Activated gamma-delta T cell treated with Interleukin-2 at 50 U/mL for 16 hours (primary cell): Measurements from ENCODE around the gene MPC2.
"Not testable (repeated sequence)": the region's sequence is repeated elsewhere in the genome, so short reads cannot be mapped to it uniquely, and the experiment has no call there.

Source experiments
- DNase-seq: peaks from one replicate; pipeline ENCODE4 v3.0.0-alpha.2; 2020

The MPC2 gene

DNA sequence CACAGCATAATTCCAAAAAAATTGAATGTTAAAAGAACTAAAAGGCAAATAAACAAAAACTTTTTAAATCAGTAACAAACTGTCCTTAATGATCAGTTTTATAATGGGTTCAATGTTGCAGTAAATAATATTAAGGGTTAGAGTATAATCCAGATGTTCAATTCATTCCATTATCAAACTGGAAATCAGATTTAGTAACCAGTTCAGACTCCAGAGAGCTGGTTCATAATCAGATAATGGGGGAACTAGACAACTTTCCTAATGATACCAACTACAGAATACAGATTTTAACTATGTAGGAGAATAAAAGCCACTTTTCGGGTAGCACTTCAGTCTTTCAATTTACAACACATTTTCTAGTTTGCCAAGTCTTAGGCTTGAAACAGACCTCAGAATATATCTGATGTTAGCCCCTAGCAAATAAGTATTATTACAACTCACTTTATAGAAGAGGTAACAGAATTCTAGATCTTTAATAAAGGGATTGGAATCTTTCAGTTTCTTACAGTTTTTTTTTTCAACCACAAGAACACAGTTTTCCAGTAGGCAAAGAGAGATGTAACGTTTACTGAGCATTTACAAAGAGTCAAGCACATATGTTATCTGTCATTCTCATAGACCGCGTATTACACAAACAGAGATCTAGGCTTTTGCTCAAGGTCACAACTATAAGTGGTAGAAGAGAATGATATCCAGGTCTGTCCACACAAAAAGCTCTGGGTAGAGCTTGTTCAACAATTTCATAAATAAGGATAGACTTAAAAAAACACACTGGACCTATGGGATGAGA lies 2.3 kb downstream of the MPC2 start:
- DNase-seq = no peak

DNA sequence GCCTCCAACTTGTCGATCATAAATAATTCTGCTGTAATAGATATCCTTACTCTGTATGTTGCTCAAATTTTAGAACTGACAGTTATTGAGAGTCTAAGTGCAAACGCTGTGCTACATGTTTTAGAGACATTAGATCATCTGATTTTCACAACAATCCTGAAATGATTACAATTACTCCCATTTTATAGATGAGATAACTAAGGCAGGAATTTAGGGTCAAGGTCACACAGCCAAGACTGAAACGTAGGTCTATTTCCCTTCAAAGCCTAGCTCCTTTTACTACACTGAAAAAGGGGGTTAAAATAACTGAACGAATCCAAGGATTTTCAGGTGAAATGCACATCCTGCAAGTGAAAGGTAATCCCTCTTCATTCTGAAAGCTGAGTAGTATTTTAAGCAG lies 3.1 kb downstream of the MPC2 start:
- DNase-seq = no peak

DNA sequence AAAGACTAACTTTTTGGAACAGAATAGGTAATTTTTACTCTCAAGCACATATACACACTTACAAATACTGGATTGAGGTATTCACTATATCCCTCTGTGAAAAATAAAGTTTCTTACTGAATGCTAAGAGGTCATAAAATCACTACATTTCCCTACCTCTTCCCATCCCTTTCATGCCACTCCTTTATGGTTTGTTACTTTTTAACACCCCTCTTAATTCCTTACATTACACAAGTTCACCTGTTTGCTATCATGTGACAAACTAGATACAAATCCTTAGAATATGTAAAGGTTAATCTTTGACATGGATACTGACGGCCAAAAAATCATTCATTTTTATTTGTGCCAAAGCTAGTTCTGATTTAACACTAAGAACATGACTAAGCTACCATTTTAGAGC lies 7.1 kb downstream of the MPC2 start:
- no peak for DNase-seq

DNA sequence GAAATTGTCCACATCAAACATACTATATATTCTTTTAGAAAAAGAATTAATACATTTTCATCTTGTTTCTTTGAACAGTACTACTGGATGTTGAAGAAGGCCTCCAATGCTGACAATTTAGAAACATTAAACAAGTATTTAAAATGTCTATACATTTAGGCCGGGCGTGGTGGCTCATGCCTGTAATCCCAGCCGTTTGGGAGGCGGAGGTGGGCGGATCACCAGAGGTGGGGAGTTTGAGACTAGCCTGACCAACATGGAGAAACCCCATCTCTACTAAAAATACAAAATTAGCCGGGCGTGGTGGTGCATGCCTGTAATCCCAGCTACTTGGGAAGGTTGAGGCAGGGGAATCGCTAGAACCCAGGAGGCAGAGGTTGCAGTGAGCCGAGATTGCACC lies 8.0 kb downstream of the MPC2 start:
- not testable (repeated sequence) for DNase-seq

DNA sequence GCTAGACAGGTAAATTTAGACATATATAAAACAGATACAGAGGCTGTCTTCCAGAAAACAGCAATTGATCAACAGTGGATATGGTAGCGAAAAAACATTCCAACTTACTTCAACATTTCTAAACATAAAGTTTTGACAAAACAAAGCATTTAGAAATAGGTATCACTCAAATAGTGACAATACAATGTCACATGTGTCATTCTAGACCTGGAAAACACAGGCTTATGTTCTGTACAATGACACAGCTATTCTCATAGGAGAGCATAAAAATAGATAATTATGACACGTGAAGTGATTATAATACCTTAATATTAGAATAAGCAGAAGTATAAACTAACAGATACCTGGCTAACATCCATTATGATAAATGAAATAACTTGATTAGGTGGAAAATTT lies 8.4 kb downstream of the MPC2 start:
- DNase-seq = no peak

GRCh38 chr1:167927046-167927754 lies 9.7 kb downstream of the MPC2 start:
- no peak for DNase-seq

DNA sequence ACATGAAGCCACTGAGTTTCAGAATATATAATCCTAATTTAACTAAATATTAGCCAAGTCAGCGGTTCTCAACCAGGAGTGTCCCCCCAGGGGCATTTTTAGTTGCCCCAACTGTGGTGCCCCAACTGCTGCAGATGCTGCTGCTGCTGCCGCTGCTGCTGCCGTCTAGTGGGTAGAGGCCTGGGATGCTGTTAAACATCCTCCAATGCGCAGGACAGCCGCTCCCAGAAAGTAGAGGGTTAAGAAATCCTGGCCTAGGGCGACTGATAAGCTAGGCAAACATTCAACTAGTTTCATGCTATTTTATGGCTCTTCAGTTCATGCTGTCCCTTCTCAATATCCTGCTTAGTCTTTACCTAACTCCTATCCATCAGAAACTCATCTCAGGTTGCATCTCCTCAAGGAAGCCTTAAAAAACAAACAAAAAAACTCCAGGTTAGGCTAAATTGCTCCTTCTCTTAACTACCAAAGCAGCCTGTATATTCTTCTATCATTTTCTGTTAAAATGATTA lies 10.3 kb downstream of the MPC2 start:
- DNase-seq = no peak

DNA sequence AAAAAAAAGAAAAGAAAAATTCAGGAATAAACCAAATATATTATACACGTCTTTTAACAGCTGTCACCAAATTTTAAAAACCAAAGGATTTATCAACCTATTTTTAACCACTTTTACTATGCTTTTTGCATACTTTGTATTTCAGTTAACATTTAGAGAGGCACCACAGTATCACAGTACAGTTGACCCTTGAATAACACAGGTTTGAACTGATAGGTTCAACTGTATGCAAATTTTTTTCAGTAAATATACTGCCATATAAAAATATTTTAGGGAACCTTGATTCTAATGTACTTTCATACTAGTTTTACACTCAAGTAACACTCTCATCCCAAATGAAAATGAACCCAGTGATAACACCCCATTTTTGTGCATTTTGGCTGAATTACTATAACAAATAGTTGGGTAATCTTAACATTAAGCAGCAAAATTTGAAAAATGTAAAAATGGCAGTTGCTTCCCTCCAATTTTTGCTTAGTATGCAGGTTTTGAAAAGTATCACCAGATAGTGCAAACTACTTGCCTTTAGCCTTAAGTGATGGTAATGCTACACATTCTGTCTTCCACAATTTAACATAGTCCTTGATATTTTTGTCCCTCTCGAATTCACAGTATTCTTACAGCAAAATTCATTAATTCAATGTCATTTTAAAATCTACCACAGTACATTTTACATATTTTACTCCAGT lies 12.2 kb downstream of the MPC2 start:
- DNase-seq = no peak

DNA sequence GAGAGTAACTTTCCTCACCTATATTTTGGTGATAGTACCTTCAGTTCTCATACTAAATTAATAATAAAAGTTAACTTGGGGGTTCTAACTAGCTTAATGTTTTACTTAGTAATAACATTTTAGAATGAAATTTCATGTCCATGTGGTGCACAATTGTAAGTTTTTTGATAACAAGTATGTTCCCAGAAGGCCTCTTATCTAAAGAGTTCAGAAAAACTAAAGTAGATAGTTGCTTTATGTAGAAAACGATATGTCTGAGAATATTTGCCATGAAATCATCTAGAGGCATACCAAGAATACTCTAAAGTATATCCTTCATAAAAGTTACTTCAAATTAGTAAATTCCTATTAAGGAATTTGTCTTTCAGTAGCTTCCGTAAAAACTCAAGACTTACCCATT lies 12.8 kb downstream of the MPC2 start:
- no peak for DNase-seq

DNA sequence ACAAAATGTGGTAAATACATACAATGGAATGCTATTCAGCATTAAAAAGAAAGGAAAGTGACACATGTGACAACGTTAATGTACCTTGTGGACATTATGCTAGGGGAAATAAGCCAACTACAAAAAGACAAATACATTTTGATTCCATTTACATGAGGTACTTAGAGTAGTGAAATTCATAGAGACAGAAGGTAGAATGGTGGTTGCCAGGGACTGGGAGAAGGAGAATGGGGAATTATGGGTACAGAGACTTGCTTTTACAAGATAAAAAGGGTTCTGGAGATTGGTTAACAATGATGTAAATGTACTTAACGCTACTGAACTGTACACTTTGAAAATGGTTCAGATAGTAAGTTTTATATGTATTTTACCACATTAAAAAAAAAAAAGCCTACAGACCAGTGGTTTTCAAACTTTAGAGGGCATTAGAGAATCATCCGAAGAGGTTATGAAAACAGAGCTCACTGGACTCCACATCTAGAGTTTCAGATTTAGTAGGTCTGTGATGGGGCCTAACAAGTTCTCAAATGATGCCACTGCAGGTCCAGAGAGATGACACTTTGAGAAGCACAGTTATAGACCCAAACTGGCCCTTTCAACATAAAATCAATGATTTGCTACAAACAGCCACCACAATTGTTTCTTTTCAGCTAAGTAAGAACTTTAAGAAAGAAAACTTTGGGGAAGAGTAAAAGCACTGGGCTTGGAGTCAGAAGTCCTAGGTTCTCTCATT lies 13.4 kb downstream of the MPC2 start:
- no peak for DNase-seq

- DNase-seq = no peak
Observed at GRCh38 chr1:167922611-167923074, 14.2 kb downstream of the MPC2 start.

- no peak for DNase-seq
Observed at GRCh38 chr1:167922023-167922422, 14.8 kb downstream of the MPC2 start.

DNA sequence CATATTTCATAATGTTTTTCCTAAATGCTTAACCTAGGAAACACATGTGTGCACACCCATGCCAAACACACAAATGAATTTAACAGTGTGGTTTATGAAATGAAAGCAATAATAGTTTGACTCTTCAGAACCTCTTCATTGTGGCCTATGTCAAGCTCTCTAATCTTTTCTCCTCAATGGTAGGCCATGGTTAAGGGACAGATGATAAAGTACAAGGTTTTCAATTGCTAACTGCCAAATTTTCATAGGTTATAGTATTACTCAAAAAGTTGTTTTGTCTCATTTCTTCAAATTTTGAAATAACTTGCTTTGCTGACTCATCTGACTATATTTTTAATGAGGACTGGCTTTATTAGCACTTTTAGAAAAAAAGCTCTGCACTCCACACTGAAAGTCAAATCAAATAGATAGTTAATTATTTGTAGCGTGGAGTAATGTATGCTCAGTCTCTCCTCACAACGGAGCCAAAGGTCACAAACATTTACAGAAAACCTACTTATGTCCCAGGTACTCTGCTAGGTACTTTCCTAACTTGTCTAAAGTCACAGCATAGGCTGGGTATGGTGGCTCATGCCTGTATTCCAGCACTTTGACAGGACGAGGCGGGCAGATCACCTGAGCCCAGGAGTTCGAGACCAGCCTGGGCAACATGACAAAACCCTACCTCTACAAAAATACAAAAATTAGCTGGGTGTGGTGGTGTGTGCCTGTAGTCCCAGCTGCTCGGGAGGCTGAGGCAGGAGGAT lies 19.9 kb downstream of the MPC2 start:
- DNase-seq = no peak

- DNase-seq = no peak
Observed at GRCh38 chr1:167915569-167915968, 21.3 kb downstream of the MPC2 start.

GRCh38 chr1:167913895-167914496 lies 22.9 kb downstream of the MPC2 start, which contains the start of gene ADCY10:
ADCY10 (minus strand) TSS chr1:167914134; CDS start chr1:167905140, 8,994 bp downstream.
- DNase-seq = no peak

- no peak for DNase-seq
Observed at GRCh38 chr1:167912294-167912693, 24.6 kb downstream of the MPC2 start.

GRCh38 chr1:167911413-167911812 lies 25.5 kb downstream of the MPC2 start:
- DNase-seq = no peak

DNA sequence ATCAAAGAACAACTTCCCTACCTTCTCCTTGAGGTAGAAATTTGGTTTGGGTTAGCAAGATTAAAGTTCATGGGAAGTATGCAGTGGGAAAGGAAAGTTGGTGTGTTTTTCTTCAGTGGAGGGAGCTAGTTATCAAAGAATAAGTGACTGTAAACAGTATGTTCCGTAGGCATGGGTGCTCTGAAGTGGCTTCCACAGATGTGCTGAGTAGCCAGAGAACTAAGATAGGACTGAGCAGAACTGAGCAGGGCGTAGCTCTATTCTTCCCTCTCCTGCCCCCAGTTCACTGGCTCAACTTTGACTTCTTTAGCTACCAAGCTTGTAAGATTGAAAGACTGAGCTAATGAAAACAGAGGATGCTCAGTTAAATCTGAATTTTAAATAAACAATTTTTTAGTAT lies 26.3 kb downstream of the MPC2 start:
- no peak for DNase-seq

DNA sequence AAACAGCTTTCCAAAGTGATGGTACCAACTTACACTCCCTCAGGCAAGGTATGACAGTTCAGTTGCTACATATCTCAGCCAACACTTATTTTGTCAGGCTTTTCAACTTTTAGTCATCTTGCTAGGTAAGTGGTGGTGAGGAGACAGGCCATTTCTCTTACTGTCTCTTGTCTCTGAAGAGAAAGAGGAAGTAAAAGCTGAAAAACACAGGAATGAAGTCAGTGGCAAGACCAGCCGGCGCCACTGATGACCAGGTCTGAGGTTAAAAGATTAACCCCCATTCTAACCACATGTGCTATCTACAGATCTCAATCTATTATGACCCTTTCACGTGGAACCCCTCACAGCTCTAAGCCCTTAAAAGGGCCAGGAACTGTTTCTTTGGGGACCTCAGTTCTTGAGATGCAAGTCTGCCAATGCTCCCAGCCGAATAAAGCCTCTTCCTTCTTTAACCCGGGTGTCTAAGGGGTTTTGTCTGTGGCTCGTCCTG lies 27.1 kb downstream of the MPC2 start:
- DNase-seq = no peak

DNA sequence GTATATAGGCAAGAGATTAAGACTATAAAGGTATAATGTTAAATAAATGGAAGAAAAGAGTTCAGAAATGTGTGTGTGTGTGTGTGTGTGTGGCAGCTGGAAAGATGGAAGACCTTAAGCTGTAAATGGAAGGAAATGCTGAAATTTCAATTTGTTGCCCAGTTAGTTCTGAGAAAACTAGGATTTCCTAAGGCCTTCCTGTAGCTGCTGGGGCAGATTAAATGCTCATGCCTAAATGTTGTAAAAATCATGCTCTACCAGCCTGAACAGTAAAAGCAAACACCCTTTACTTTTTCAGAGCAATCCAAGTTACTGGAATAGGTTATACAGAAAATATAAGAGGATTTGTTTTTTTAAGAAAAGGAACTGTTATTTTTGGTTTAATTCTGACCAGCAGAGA lies 31.2 kb downstream of the MPC2 start:
- DNase-seq = no peak

DNA sequence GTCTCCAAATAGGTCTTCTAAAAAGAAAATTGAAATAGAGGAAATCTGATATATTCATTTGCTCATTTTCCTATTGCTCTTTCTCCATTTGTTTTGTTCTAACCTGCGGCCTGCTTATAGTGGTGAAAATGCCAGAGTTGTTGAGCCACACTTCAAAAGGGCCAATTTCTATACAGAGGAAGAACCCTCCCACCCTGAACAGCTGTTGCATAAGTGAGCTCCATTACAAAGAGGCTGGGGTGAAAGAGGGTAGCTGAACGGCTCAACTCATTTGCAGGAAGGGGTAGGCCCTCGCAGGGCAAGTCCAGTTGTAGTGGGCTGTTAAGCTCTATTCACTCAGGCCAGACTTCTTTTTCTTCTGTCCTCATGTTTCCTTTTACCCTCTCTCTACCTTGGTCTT lies 31.7 kb downstream of the MPC2 start:
- DNase-seq = no peak
